Naive thymus-derived CD4-positive, alpha-beta T cell (primary cell): ENCODE results near the gene CLEC17A. TPM values are rescaled to one million over a fixed set of nuclear protein-coding genes. Genes with fewer than 3 reads are reported as not detected.
A peak's percentile ranks its signal among the peaks of the same experiment; 100 is the strongest.
"Not testable (repeated sequence)": the region's sequence is repeated elsewhere in the genome, so short reads cannot be mapped to it uniquely, and the experiment has no call there.

Experiments used
- ATAC-seq: fragments of 150-1000 bp; cut with Tn5 transposase; 2 replicates; pipeline ENCODE4 v1.10.0; 2021; ENCODE audit warnings: mild to moderate bottlenecking, moderate library complexity
- CTCF ChIA-PET: fragments of 350-600 bp; sonication (Branson Sonifier 250); formaldehyde crosslinking; loops from one replicate; lab custom pipeline; 2021; ENCODE audit warnings: antibody characterized with exemption; lab: Charles Lee
- POLR2A ChIA-PET: fragments of 350-600 bp; sonication (Branson Sonifier 250); formaldehyde crosslinking; loops from one replicate; lab custom pipeline; 2021; ENCODE audit warnings: antibody characterized with exemption, inconsistent platforms; lab: Charles Lee
- DNase-seq, 9 donors: peaks; one replicate each; pipeline versions ENCODE4 v3.0.0 to v3.0.0-alpha.2; 2020 to 2022; ENCODE audit warnings: mixed read lengths in 1 of 9
- H3K27ac ChIP-seq: one replicate; pipeline ENCODE4 v1.7.0; 2013; ENCODE audit warnings: mild to moderate bottlenecking, low read depth, low read length, moderate library complexity
- H3K27me3 ChIP-seq, 2 donors: one replicate each; pipeline ENCODE4 v1.7.0; 2013; ENCODE audit warnings: low read length in 2 of 2, mild to moderate bottlenecking in 2 of 2, moderate library complexity in 2 of 2; ENCODE audit not compliant: control insufficient read depth in 2 of 2, insufficient read depth in 2 of 2
- H3K36me3 ChIP-seq, 3 experiments: 1 replicate in 2 of 3; 2 replicates in 1 of 3; pipeline ENCODE4 v1.7.0; 2013; ENCODE audit warnings: low read length in 3 of 3, mild to moderate bottlenecking in 3 of 3, moderate library complexity in 1 of 3; ENCODE audit not compliant: insufficient read depth in 3 of 3, control insufficient read depth in 2 of 3
- H3K4me1 ChIP-seq, 2 donors: one replicate each; pipeline ENCODE4 v1.7.0; 2013; ENCODE audit warnings: low read length in 2 of 2, mild to moderate bottlenecking in 2 of 2, moderate library complexity in 1 of 2; ENCODE audit not compliant: control insufficient read depth in 2 of 2, insufficient read depth in 2 of 2
- H3K4me3 ChIP-seq: 2 replicates; pipeline ENCODE4 v1.7.0; 2013; ENCODE audit warnings: mild to moderate bottlenecking, low read length
- H3K9me3 ChIP-seq, 3 experiments: 1 replicate in 2 of 3; 2 replicates in 1 of 3; pipeline ENCODE4 v1.7.0; 2013; ENCODE audit warnings: low read length in 3 of 3; ENCODE audit not compliant: control insufficient read depth in 2 of 3
- H3K27ac Mint-ChIP-seq, 9 donors: one replicate each; pipeline ENCODE4 v1.8.0; 2020 to 2022; ENCODE audit warnings: mixed read lengths in 9 of 9, mild to moderate bottlenecking in 8 of 9, moderate library complexity in 5 of 9, inconsistent platforms in 2 of 9
- H3K27me3 Mint-ChIP-seq, 5 donors: one replicate each; pipeline ENCODE4 v1.8.0; 2021 to 2022; ENCODE audit warnings: mixed read lengths in 5 of 5, mild to moderate bottlenecking in 1 of 5
- H3K36me3 Mint-ChIP-seq, 5 donors: one replicate each; pipeline ENCODE4 v1.8.0; 2020 to 2022; ENCODE audit warnings: mixed read lengths in 5 of 5, mild to moderate bottlenecking in 3 of 5, inconsistent platforms in 1 of 5
- H3K4me1 Mint-ChIP-seq, 7 donors: one replicate each; pipeline ENCODE4 v1.8.0; 2020 to 2022; ENCODE audit warnings: mixed read lengths in 7 of 7, mild to moderate bottlenecking in 3 of 7, inconsistent platforms in 1 of 7
- H3K4me3 Mint-ChIP-seq, 10 donors: one replicate each; pipeline ENCODE4 v1.8.0; 2020 to 2022; ENCODE audit warnings: mild to moderate bottlenecking in 10 of 10, mixed read lengths in 10 of 10, moderate library complexity in 6 of 10, inconsistent platforms in 2 of 10
- H3K9me3 Mint-ChIP-seq, 11 donors: one replicate each; pipeline ENCODE4 v1.8.0; 2020 to 2022; ENCODE audit warnings: mixed read lengths in 11 of 11, mild to moderate bottlenecking in 4 of 11, inconsistent platforms in 1 of 11, moderate library complexity in 1 of 11
- intact Hi-C, 2 donors: fragments of 100-400 bp; cut with micrococcal nuclease; formaldehyde crosslinking; loops; one replicate each; pipeline ENCODE4 v1.15.1; 2023
- polyA plus RNA-seq, 2 donors: library from polyadenylated mRNA; unstranded; fragments of 300-500 nt; fragmentation: Illumina TruSeq; gene quantifications; one replicate each; pipeline ENCODE4 v1.2.3, GENCODE V29; 2021
- total RNA-seq, 6 experiments: library from RNA in 5 of 6; stranded (reverse) in 5 of 6; gene quantifications; 1 replicate in 5 of 6; 2 replicates in 1 of 6; pipeline ENCODE4 v1.2.3 and lab custom pipeline; 2021 to 2026

The CLEC17A gene
- total and polyA plus RNA-seq, 7 experiments from 2014 or later = 0.13 to 0.83 (median 0.13) TPM; not detected in 4

- H3K4me3 ChIP-seq = no peak overlapping the region
- ChIA-PET CTCF (interaction anchor here (0.7 kb wide), 2 partner anchors 9 to 41 kb away, joined by 3 read pairs; no protein-coding TSS in a partner anchor), POLR2A (no interaction called here)
- H3K36me3 ChIP-seq = no peaks in the 10 kb centered on the region
- Mint-ChIP-seq H3K4me3 (no peak overlapping the region), H3K27me3 (peaks cover 0 to 3% (median 0%) of the 10 kb centered on the region in 5 donors), H3K9me3 (peaks cover 0 to under 1% (median 0%) of the 10 kb centered on the region in 11 donors), H3K27ac (no peak overlapping the region), H3K36me3 (peaks cover 0 to under 1% (median 0%) of the 10 kb centered on the region in 5 donors), H3K4me1 (peaks cover 0 to 4% (median 0%) of the 10 kb centered on the region in 7 donors)
- DNase-seq (no peak), ATAC-seq (no peak)
- no peaks in the 10 kb centered on the region for H3K9me3 ChIP-seq
- no peaks in the 10 kb centered on the region for H3K4me1 ChIP-seq
- no peaks in the 10 kb centered on the region for H3K27me3 ChIP-seq
- intact Hi-C loops = no loop called here
- H3K27ac ChIP-seq = no peak overlapping the region
These were observed 28.2 kb downstream of the CLEC17A start for GRCh38 chr19:14611051-14611450.

GRCh38 chr19:14612242-14612641 lies 29.4 kb downstream of the CLEC17A start:
- H3K9me3 Mint-ChIP-seq, H3K4me1 ChIP-seq, H3K9me3 ChIP-seq, H3K27ac Mint-ChIP-seq, H3K4me3 ChIP-seq, H3K36me3 Mint-ChIP-seq, intact Hi-C loops, H3K27me3 ChIP-seq, DNase-seq, H3K4me3 Mint-ChIP-seq, H3K4me1 Mint-ChIP-seq, ATAC-seq, POLR2A ChIA-PET, H3K27ac ChIP-seq, H3K27me3 Mint-ChIP-seq, CTCF ChIA-PET, H3K36me3 ChIP-seq: not testable (repeated sequence)

- H3K27me3 ChIP-seq = no peaks in the 10 kb centered on the region
- Mint-ChIP-seq H3K4me1 (peaks cover 0 to 9% (median 0%) of the 10 kb centered on the region in 7 donors), H3K27ac (no peak overlapping the region), H3K4me3 (no peak overlapping the region), H3K36me3 (peaks cover 0 to 4% (median 0%) of the 10 kb centered on the region in 5 donors), H3K9me3 (peaks cover 0 to 6% (median 0%) of the 10 kb centered on the region in 11 donors), H3K27me3 (peaks cover 0 to 7% (median 4%) of the 10 kb centered on the region in 5 donors)
- no peaks in the 10 kb centered on the region for H3K9me3 ChIP-seq
- ChIA-PET CTCF (interaction anchor here (0.5 kb wide), 1 partner anchor 577 kb away, joined by 3 read pairs; no protein-coding TSS in a partner anchor), POLR2A (no interaction called here)
- no peak for ATAC-seq
- no peak for DNase-seq
- H3K36me3 ChIP-seq = no peaks in the 10 kb centered on the region
- no peak overlapping the region for H3K4me3 ChIP-seq
- H3K27ac ChIP-seq = no peak overlapping the region
- H3K4me1 ChIP-seq = no peaks in the 10 kb centered on the region
- intact Hi-C loops = no loop called here
These were observed 29.8 kb downstream of the CLEC17A start for GRCh38 chr19:14612657-14613056.

DNA sequence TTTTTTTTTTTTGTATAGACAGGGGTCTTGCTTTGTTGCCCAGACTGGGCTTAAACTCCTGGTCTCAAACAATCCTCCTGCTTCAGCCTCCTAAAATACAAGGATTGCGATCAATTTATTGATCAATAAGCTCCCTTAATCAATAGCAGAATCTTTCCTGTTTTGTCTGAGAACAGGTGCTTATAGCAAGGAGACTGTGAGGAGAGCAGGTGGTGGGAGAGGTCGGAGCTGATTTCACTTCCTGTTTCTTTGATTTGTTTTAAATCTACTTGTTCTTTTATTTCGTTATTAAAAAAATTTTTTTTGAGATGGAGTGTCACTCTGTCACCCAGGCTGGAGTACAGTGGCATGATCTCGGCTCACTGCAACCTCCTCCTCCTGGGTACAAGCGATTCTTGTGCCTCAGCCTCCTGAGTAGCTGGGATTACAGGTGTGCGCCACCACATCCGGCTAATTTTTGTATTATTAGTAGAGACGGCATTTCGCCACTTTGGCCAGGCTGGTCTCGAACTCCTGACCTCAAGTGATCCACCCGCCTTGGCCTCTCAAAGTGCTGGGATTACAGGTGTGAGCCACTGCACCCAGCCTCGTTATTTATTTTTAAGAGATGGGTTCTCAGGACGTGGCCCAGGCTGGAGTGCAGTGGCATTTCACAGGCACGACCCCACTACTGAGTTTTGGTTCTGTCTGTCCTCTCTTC lies 30.7 kb downstream of the CLEC17A start:
- ATAC-seq = peak; percentile 19
- H3K27me3 Mint-ChIP-seq, H3K36me3 ChIP-seq, H3K27ac Mint-ChIP-seq, intact Hi-C loops, DNase-seq, H3K9me3 Mint-ChIP-seq, H3K4me3 ChIP-seq, H3K27me3 ChIP-seq, H3K27ac ChIP-seq, H3K4me3 Mint-ChIP-seq, H3K4me1 ChIP-seq, H3K4me1 Mint-ChIP-seq, H3K9me3 ChIP-seq, H3K36me3 Mint-ChIP-seq, POLR2A ChIA-PET: not testable (repeated sequence)
- CTCF ChIA-PET = interaction anchor here (0.7 kb wide), 1 partner anchor 1240 kb away, joined by 4 read pairs; no protein-coding TSS in a partner anchor

DNA sequence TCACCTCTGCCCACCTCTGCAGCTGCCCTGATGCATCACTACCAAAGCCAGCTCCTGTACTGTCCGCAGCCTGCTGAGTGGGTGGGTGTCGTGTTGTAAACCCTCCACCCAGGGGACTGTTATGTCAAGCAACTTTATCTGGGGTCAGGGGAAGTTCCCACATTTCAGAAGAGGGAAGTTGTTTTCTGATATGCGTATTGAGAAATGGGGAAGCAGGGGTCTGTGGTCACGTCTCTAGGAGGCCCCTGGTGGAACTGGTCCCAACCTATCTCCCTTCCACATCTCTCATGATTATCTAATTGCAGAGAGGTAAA lies 31.2 kb downstream of the CLEC17A start:
- no peaks in the 10 kb centered on the region for H3K9me3 ChIP-seq

GRCh38 chr19:14615623-14616022 lies 32.7 kb downstream of the CLEC17A start:
- Mint-ChIP-seq H3K4me1 (peaks cover 0 to 11% (median 0%) of the 10 kb centered on the region in 7 donors), H3K27me3 (peaks cover 0 to 12% (median 9%) of the 10 kb centered on the region in 5 donors), H3K27ac (no peak overlapping the region), H3K9me3 (peaks cover 3 to 19% (median 14%) of the 10 kb centered on the region in 11 donors), H3K4me3 (no peak overlapping the region), H3K36me3 (peaks cover 0 to 8% (median 0%) of the 10 kb centered on the region in 5 donors)
- H3K9me3 ChIP-seq = no peaks in the 10 kb centered on the region
- no peaks in the 10 kb centered on the region for H3K36me3 ChIP-seq
- no peaks in the 10 kb centered on the region for H3K27me3 ChIP-seq
- no peak for DNase-seq
- intact Hi-C loops = no loop called here
- POLR2A ChIA-PET = no interaction called here
- H3K27ac ChIP-seq = no peak overlapping the region
- CTCF ChIA-PET = no interaction called here
- ATAC-seq = no peak
- no peaks in the 10 kb centered on the region for H3K4me1 ChIP-seq
- no peak overlapping the region for H3K4me3 ChIP-seq

More for the DNA sequence above, 31.2 kb downstream of the CLEC17A start:
- no peak overlapping the region for H3K27ac ChIP-seq
- no peaks in the 10 kb centered on the region for H3K27me3 ChIP-seq
- Mint-ChIP-seq H3K36me3 (peaks cover 0 to 4% (median 0%) of the 10 kb centered on the region in 5 donors), H3K27me3 (peaks cover 0 to 9% (median 7%) of the 10 kb centered on the region in 5 donors), H3K9me3 (peaks cover 0 to 9% (median 4%) of the 10 kb centered on the region in 11 donors), H3K27ac (no peak overlapping the region), H3K4me3 (no peak overlapping the region), H3K4me1 (peaks cover 0 to 11% (median 0%) of the 10 kb centered on the region in 7 donors)
- ChIA-PET POLR2A (no interaction called here), CTCF (no interaction called here)
- H3K4me3 ChIP-seq = no peak overlapping the region
- ATAC-seq (peak; percentile 90), DNase-seq (no peak)
- no peaks in the 10 kb centered on the region for H3K4me1 ChIP-seq
- no peaks in the 10 kb centered on the region for H3K36me3 ChIP-seq
- intact Hi-C loops = no loop called here

- CTCF ChIA-PET = no interaction called here
- Mint-ChIP-seq H3K27ac (no peak overlapping the region), H3K4me1 (peaks cover 0 to 11% (median 0%) of the 10 kb centered on the region in 7 donors), H3K36me3 (peaks cover 0 to 8% (median 0%) of the 10 kb centered on the region in 5 donors), H3K9me3 (peaks cover 3 to 19% (median 14%) of the 10 kb centered on the region in 11 donors), H3K4me3 (no peak overlapping the region), H3K27me3 (peaks cover 0 to 12% (median 9%) of the 10 kb centered on the region in 5 donors)
- ATAC-seq = peak; percentile 32
- no peak for DNase-seq
- H3K9me3 ChIP-seq = no peaks in the 10 kb centered on the region
- H3K27me3 ChIP-seq = no peaks in the 10 kb centered on the region
- intact Hi-C loops = no loop called here
- no peaks in the 10 kb centered on the region for H3K4me1 ChIP-seq
- H3K27ac ChIP-seq = no peak overlapping the region
- H3K4me3 ChIP-seq = no peak overlapping the region
- H3K36me3 ChIP-seq = no peaks in the 10 kb centered on the region
- POLR2A ChIA-PET = no interaction called here
These were observed 33.5 kb downstream of the CLEC17A start for GRCh38 chr19:14616407-14616806.
